DMS114 treated with DMSO at 0.1 percent for 48 hours (cell line): ENCODE data around the gene PTPRCAP.

Experiments used
- DNase-seq: peaks from one replicate; lab custom pipeline; 2025; ENCODE audit not compliant: unreplicated experiment; lab: John Stamatoyannopoulos, UW

PTPRCAP gene

GRCh38 chr11:67398661-67399563 is 38.6 kb downstream of the PTPRCAP start:
- DNase-seq: no peak

- DNase-seq: no peak
Observed at GRCh38 chr11:67397986-67398660, 39.4 kb downstream of the PTPRCAP start.

- no peak for DNase-seq
Observed at GRCh38 chr11:67397536-67397935, 39.9 kb downstream of the PTPRCAP start.

GRCh38 chr11:67396587-67397389 is 40.7 kb downstream of the PTPRCAP start:
- no peak for DNase-seq

- no peak for DNase-seq
Observed at GRCh38 chr11:67396259-67396581, 41.3 kb downstream of the PTPRCAP start.

- DNase-seq: no peak
Observed at GRCh38 chr11:67395555-67396258, 41.8 kb downstream of the PTPRCAP start.

- DNase-seq: no peak
Observed at GRCh38 chr11:67393990-67394389, 43.5 kb downstream of the PTPRCAP start.

- no peak for DNase-seq
Observed at GRCh38 chr11:67393437-67393836, 44.0 kb downstream of the PTPRCAP start.

GRCh38 chr11:67392183-67392715 is 45.2 kb downstream of the PTPRCAP start:
- no peak for DNase-seq

- peak; percentile 89 for DNase-seq
Observed at GRCh38 chr11:67391304-67392182, 45.9 kb downstream of the PTPRCAP start, which contains the start of gene RAD9A. Gene RAD9A, plus strand, starts transcription at chr11:67391986. Its CDS starts 59 bp downstream, at chr11:67392045.

GRCh38 chr11:67390947-67391303 is 46.6 kb downstream of the PTPRCAP start:
- no peak for DNase-seq

- DNase-seq: peak; percentile 56
Observed at GRCh38 chr11:67389477-67389876, 48.0 kb downstream of the PTPRCAP start.

- no peak for DNase-seq
Observed at GRCh38 chr11:67387518-67387917, 50.0 kb downstream of the PTPRCAP start.

- DNase-seq: no peak
Observed at GRCh38 chr11:67387069-67387468, 50.4 kb downstream of the PTPRCAP start.
